K562 (cell line): ENCODE measurements around the gene LRRC26. TPM values are rescaled to one million over a fixed set of nuclear protein-coding genes. Genes with fewer than 3 reads are reported as not detected.

Experiments used
- FOS ChIP-seq: IDR thresholded peaks from 3 replicates; pipeline ENCODE4 v1.6.1; 2011; ENCODE audit not compliant: insufficient read length; ENCODE audit errors: extremely low read depth
- FOXK2 ChIP-seq, 2 experiments: fragments of 450-650 bp; IDR thresholded peaks in 1 of 2; conservative IDR thresholded peaks in 1 of 2; 2 replicates each; pipeline ENCODE4 v1.6.1; 2016; ENCODE audit warnings: low read depth in 2 of 2, mild to moderate bottlenecking in 1 of 2
- MCM7 ChIP-seq, 2 experiments: fragments of 450-650 bp; IDR thresholded peaks; 2 replicates each; pipeline ENCODE4 v1.6.1; 2016 to 2018
- MTF1 ChIP-seq: fragments of 250-450 bp; sonication (Bioruptor Pico); IDR thresholded peaks from 2 replicates; pipeline ENCODE4 v1.9.0; 2021; ENCODE audit warnings: moderate library complexity, mild to moderate bottlenecking, inconsistent platforms, borderline replicate concordance
- PCBP2 ChIP-seq: fragments of 200-400 bp; formaldehyde crosslinking; IDR thresholded peaks from 2 replicates; pipeline ENCODE4 v1.6.1; 2018; ENCODE audit warnings: low read length, low read depth, mild to moderate bottlenecking, moderate library complexity; ENCODE audit not compliant: poor library complexity, severe bottlenecking
- RAD51 ChIP-seq: fragments of 450-650 bp; IDR thresholded peaks from 2 replicates; pipeline ENCODE4 v1.7.1; 2016; ENCODE audit warnings: low read depth, mild to moderate bottlenecking, borderline replicate concordance
- SP2 ChIP-seq: IDR thresholded peaks from 2 replicates; pipeline ENCODE4 v1.6.1; 2011; ENCODE audit warnings: mild to moderate bottlenecking, low read depth, low read length, moderate library complexity; ENCODE audit not compliant: poor library complexity, severe bottlenecking; ENCODE audit errors: extremely low read depth
- TFAM ChIP-seq: fragments of 250-450 bp; sonication (Bioruptor Pico); conservative IDR thresholded peaks from 2 replicates; pipeline ENCODE4 v1.5.0; 2021; ENCODE audit warnings: mild to moderate bottlenecking, moderate library complexity
- USF2 ChIP-seq: sonication (generic); formaldehyde crosslinking; IDR thresholded peaks from 2 replicates; pipeline ENCODE4 v1.5.0; 2020; ENCODE audit warnings: missing genetic modification reagents
- ZNF175 ChIP-seq: fragments of 200-800 bp; sonication (Bioruptor generic); IDR thresholded peaks from 2 replicates; pipeline ENCODE4 v1.6.1; 2016; ENCODE audit warnings: low read depth, mild to moderate bottlenecking, missing genetic modification characterization, missing compliant biosample characterization
- ZNF274 ChIP-seq: IDR thresholded peaks from 2 replicates; pipeline ENCODE4 v1.6.1; 2011; ENCODE audit warnings: low read depth, mild to moderate bottlenecking, low read length, moderate library complexity, borderline replicate concordance
- ZNF668 ChIP-seq: fragments of 250-450 bp; sonication (Bioruptor Pico); IDR thresholded peaks from 2 replicates; pipeline ENCODE4 v1.8.0; 2022; ENCODE audit warnings: mild to moderate bottlenecking, inconsistent platforms
- polyA plus RNA-seq, 8 experiments: library from polyadenylated mRNA; depleted of rRNA in 4 of 8; stranded (reverse) in 5 of 8; unstranded in 3 of 8; fragments of >200 nt; fragmentation: Nextera tagmentation in 2 of 8; fragmentation: Illumina TruSeq in 1 of 8; extraction: Ambion mirVana in 2 of 8; extraction: Trizol in 1 of 8; gene quantifications; 2 replicates each; pipeline versions ENCODE4 v1.2.1 to v1.2.3, GENCODE V29; 2011 to 2014; ENCODE audit warnings: inconsistent platforms in 1 of 8, missing spikeins in 1 of 8
- total RNA-seq, 7 experiments: library from RNA; depleted of rRNA in 6 of 7; stranded (reverse); fragments of >200 nt in 6 of 7; fragmentation: Illumina TruSeq in 2 of 7; extraction: Trizol in 2 of 7; gene quantifications; 2 replicates each; pipeline versions ENCODE4 v1.2.1 to v1.2.3, GENCODE V29; 2011 to 2021; ENCODE audit warnings: low replicate concordance in 1 of 7
- TF ChIP-seq, protein P1 (sequence below): fragments of 450-650 bp; IDR thresholded peaks from 2 replicates; pipeline ENCODE4 v1.6.1; 2016; ENCODE audit warnings: mild to moderate bottlenecking, moderate library complexity

LRRC26 gene
- total and polyA plus RNA-seq, 9 of the 15 experiments (the other 6 are each of a cell fraction or from before 2014, with no cell fraction given): not detected

DNA sequence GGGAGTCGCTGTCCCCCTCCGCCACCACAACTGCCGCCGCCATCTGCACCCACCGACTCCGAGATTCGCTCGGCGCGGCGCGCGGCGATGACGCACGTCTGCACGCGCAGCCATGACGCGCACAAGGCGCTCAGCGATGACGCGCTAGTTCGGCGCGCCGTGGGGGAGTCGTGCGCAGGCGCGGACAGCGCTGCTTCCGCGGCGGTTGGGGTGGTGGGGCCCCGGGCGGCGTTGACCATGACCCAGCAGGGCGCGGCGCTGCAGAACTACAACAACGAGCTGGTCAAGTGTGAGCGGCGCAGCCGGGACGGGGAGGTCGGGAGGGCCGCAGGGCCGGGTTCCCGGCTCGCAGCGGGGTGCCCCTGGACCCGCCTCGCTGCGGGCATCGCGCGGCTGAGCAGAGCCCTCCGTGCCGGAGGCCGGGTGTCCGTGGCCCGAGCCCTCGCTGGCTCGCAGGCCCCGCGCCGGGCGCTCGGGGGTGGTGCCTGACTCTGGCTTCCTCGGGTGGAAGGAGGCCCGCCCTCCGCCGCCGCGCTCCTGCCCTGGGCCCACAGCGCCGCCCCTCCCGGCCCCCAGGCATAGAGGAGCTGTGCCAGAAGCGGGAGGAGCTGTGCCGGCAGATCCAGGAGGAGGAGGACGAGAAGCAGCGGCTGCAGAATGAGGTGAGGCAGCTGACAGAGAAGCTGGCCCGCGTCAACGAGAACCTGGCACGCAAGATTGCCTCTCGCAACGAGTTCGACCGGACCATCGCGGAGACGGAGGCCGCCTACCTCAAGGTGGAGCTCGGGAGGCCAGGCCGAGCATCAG is 18.8 kb upstream of the LRRC26 start, which contains the start of the genes ANAPC2 and SSNA1 (continued):
- TF ChIP-seq, protein P1, sequence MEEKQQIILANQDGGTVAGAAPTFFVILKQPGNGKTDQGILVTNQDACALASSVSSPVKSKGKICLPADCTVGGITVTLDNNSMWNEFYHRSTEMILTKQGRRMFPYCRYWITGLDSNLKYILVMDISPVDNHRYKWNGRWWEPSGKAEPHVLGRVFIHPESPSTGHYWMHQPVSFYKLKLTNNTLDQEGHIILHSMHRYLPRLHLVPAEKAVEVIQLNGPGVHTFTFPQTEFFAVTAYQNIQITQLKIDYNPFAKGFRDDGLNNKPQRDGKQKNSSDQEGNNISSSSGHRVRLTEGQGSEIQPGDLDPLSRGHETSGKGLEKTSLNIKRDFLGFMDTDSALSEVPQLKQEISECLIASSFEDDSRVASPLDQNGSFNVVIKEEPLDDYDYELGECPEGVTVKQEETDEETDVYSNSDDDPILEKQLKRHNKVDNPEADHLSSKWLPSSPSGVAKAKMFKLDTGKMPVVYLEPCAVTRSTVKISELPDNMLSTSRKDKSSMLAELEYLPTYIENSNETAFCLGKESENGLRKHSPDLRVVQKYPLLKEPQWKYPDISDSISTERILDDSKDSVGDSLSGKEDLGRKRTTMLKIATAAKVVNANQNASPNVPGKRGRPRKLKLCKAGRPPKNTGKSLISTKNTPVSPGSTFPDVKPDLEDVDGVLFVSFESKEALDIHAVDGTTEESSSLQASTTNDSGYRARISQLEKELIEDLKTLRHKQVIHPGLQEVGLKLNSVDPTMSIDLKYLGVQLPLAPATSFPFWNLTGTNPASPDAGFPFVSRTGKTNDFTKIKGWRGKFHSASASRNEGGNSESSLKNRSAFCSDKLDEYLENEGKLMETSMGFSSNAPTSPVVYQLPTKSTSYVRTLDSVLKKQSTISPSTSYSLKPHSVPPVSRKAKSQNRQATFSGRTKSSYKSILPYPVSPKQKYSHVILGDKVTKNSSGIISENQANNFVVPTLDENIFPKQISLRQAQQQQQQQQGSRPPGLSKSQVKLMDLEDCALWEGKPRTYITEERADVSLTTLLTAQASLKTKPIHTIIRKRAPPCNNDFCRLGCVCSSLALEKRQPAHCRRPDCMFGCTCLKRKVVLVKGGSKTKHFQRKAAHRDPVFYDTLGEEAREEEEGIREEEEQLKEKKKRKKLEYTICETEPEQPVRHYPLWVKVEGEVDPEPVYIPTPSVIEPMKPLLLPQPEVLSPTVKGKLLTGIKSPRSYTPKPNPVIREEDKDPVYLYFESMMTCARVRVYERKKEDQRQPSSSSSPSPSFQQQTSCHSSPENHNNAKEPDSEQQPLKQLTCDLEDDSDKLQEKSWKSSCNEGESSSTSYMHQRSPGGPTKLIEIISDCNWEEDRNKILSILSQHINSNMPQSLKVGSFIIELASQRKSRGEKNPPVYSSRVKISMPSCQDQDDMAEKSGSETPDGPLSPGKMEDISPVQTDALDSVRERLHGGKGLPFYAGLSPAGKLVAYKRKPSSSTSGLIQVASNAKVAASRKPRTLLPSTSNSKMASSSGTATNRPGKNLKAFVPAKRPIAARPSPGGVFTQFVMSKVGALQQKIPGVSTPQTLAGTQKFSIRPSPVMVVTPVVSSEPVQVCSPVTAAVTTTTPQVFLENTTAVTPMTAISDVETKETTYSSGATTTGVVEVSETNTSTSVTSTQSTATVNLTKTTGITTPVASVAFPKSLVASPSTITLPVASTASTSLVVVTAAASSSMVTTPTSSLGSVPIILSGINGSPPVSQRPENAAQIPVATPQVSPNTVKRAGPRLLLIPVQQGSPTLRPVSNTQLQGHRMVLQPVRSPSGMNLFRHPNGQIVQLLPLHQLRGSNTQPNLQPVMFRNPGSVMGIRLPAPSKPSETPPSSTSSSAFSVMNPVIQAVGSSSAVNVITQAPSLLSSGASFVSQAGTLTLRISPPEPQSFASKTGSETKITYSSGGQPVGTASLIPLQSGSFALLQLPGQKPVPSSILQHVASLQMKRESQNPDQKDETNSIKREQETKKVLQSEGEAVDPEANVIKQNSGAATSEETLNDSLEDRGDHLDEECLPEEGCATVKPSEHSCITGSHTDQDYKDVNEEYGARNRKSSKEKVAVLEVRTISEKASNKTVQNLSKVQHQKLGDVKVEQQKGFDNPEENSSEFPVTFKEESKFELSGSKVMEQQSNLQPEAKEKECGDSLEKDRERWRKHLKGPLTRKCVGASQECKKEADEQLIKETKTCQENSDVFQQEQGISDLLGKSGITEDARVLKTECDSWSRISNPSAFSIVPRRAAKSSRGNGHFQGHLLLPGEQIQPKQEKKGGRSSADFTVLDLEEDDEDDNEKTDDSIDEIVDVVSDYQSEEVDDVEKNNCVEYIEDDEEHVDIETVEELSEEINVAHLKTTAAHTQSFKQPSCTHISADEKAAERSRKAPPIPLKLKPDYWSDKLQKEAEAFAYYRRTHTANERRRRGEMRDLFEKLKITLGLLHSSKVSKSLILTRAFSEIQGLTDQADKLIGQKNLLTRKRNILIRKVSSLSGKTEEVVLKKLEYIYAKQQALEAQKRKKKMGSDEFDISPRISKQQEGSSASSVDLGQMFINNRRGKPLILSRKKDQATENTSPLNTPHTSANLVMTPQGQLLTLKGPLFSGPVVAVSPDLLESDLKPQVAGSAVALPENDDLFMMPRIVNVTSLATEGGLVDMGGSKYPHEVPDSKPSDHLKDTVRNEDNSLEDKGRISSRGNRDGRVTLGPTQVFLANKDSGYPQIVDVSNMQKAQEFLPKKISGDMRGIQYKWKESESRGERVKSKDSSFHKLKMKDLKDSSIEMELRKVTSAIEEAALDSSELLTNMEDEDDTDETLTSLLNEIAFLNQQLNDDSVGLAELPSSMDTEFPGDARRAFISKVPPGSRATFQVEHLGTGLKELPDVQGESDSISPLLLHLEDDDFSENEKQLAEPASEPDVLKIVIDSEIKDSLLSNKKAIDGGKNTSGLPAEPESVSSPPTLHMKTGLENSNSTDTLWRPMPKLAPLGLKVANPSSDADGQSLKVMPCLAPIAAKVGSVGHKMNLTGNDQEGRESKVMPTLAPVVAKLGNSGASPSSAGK: no peak
- TF ChIP-seq FOS: no peak
- no peak for TF ChIP-seq PCBP2
- TF ChIP-seq ZNF274: no peak
- no peak for TF ChIP-seq MTF1 (CRISPR knock-in tag)
- TF ChIP-seq RAD51: no peak
- TF ChIP-seq ZNF668 (CRISPR knock-in tag): no peak
- no peak for TF ChIP-seq USF2
- TF ChIP-seq TFAM (CRISPR knock-in tag): no peak
- peak; percentile 82 to 83; a peak in 3 of 4 replicates for TF ChIP-seq FOXK2 (conservative IDR thresholded peaks at IDR 0.05 in 1 of 2, IDR thresholded peaks at IDR 0.05 in 1 of 2; ENCODE audit: low read depth in 2 of 2)
- TF ChIP-seq MCM7 (IDR thresholded peaks at IDR 0.05): no peak
- no peak for TF ChIP-seq ZNF175 (CRISPR knock-in tag)
- no peak for TF ChIP-seq SP2
